OCI-LY1 (cell line): ENCODE data around the gene CASZ1.

Experiments used
- H2AFZ ChIP-seq: fragments of 200-600 bp; sonication (generic), shearing (Covaris generic); 2 replicates; pipeline ENCODE4 v1.6.0; 2014; ENCODE audit warnings: antibody characterized with exemption, mild to moderate bottlenecking, low read length
- H3F3A ChIP-seq: fragments of 200-600 bp; sonication (generic), shearing (Covaris generic); 2 replicates; pipeline ENCODE4 v1.6.0; 2014; ENCODE audit warnings: mild to moderate bottlenecking, antibody characterized with exemption, low read length, moderate library complexity; ENCODE audit not compliant: insufficient read depth
- H3K27ac ChIP-seq: fragments of 200-600 bp; sonication (generic); 2 replicates; pipeline ENCODE4 v1.5.1; 2014; ENCODE audit warnings: low read length, mixed run types, mild to moderate bottlenecking, low read depth; ENCODE audit not compliant: poor library complexity, severe bottlenecking
- H3K27me3 ChIP-seq: fragments of 200-600 bp; sonication (generic); 2 replicates; pipeline ENCODE4 v1.6.0; 2014; ENCODE audit warnings: antibody characterized with exemption, mild to moderate bottlenecking, low read length, moderate library complexity; ENCODE audit not compliant: insufficient read depth
- H3K36me3 ChIP-seq: fragments of 200-600 bp; sonication (generic); 2 replicates; pipeline ENCODE4 v1.6.1; 2014; ENCODE audit warnings: mild to moderate bottlenecking, antibody characterized with exemption, low read length, moderate library complexity, mixed read lengths; ENCODE audit not compliant: insufficient read depth
- H3K4me1 ChIP-seq: fragments of 200-600 bp; sonication (generic); 2 replicates; pipeline ENCODE4 v1.5.1; 2014; ENCODE audit warnings: mild to moderate bottlenecking, low read length, moderate library complexity; ENCODE audit not compliant: insufficient read depth, severe bottlenecking
- H3K4me2 ChIP-seq: fragments of 200-600 bp; sonication (generic), shearing (Covaris generic); 2 replicates; pipeline ENCODE4 v1.6.1; 2014; ENCODE audit warnings: low read length
- H3K4me3 ChIP-seq: fragments of 200-600 bp; sonication (generic); 2 replicates; pipeline ENCODE4 v1.5.1; 2014; ENCODE audit warnings: low read length, low read depth, mild to moderate bottlenecking, mixed read lengths; ENCODE audit not compliant: poor library complexity, severe bottlenecking
- H3K79me2 ChIP-seq: fragments of 200-600 bp; shearing (Covaris generic); 2 replicates; pipeline ENCODE4 v1.6.1; 2016; ENCODE audit warnings: mixed run types, low read length, mixed read lengths; ENCODE audit not compliant: insufficient read depth
- H3K9ac ChIP-seq: fragments of 200-600 bp; sonication (generic), shearing (Covaris generic); 2 replicates; pipeline ENCODE4 v1.6.1; 2014; ENCODE audit warnings: mild to moderate bottlenecking, low read length, mixed read lengths
- H3K9me2 ChIP-seq: fragments of 200-600 bp; sonication (generic), shearing (Covaris generic); 2 replicates; pipeline ENCODE4 v1.6.1; 2014; ENCODE audit warnings: low read depth, mild to moderate bottlenecking, low read length, mixed read lengths
- H3K9me3 ChIP-seq: fragments of 200-600 bp; shearing (Covaris generic); 2 replicates; pipeline ENCODE4 v1.6.1; 2014; ENCODE audit warnings: low read length, mixed read lengths
- H4K20me1 ChIP-seq: fragments of 200-600 bp; sonication (generic), shearing (Covaris generic); 2 replicates; pipeline ENCODE4 v1.6.0; 2016; ENCODE audit warnings: mild to moderate bottlenecking, low read length; ENCODE audit not compliant: insufficient read depth
- EZH2 ChIP-seq: fragments of 200-600 bp; sonication (generic), shearing (Covaris generic); IDR thresholded peaks from 2 replicates; pipeline ENCODE4 v1.8.0; 2017; ENCODE audit warnings: borderline replicate concordance, mixed run types, mild to moderate bottlenecking, antibody characterized with exemption, low read length, moderate library complexity, mixed read lengths
- TF ChIP-seq, protein P1 (sequence below): fragments of 200-600 bp; sonication (generic), shearing (Covaris generic); IDR thresholded peaks from 2 replicates; pipeline ENCODE4 v1.5.1; 2017; ENCODE audit warnings: mild to moderate bottlenecking, antibody characterized with exemption, low read length, moderate library complexity, mixed read lengths

Gene CASZ1

DNA sequence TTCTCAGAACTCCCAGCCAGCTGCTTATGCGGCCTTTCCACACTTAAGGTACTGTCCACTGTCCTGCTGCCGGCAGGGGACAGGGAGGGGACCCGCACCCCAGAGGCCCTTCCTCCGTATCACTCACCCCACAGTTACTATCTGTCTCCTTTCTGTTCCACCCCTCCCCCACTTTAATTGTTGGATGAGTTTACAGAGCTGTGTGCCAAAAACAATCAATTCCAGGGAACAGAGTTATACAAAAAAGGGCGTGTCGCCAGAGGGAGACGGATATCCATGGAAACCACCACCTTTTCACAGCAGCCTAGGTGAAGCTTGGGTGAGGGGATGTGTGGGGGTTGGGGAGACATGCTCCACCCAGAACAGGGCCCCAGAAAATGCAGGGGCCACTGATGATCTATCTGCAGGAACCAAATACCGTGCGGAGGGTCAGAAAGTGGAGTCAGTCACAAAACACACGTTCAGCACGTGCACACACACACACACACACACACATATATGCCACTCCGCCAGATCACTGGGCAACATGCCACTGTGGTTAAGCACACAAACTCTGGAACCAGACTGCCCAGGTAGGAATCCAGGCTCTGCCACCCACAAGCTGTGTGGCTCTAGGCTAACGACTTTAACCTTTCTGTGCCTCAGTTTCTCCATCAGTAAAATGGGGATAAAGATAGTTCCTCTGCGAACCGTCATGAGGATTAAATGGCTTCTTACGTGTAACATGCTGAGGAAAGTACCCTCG is 30.5 kb downstream of the CASZ1 start:
- no peak overlapping the region for H3K4me3 ChIP-seq
- H3F3A ChIP-seq, result no peaks in the 10 kb centered on the region
- H3K36me3 ChIP-seq, result no peaks in the 10 kb centered on the region
- no peak overlapping the region for H2AFZ ChIP-seq
- no peaks in the 10 kb centered on the region for H3K79me2 ChIP-seq
- H4K20me1 ChIP-seq, result no peaks in the 10 kb centered on the region
- H3K4me1 ChIP-seq, result no peaks in the 10 kb centered on the region
- H3K27ac ChIP-seq, result no peak overlapping the region
- H3K9me2 ChIP-seq, result no peaks in the 10 kb centered on the region
- H3K9ac ChIP-seq, result no peak overlapping the region
- H3K27me3 ChIP-seq, result no peaks in the 10 kb centered on the region; the same call in 1 of the 2 replicates
- no peak for TF ChIP-seq EZH2
- TF ChIP-seq, protein P1, sequence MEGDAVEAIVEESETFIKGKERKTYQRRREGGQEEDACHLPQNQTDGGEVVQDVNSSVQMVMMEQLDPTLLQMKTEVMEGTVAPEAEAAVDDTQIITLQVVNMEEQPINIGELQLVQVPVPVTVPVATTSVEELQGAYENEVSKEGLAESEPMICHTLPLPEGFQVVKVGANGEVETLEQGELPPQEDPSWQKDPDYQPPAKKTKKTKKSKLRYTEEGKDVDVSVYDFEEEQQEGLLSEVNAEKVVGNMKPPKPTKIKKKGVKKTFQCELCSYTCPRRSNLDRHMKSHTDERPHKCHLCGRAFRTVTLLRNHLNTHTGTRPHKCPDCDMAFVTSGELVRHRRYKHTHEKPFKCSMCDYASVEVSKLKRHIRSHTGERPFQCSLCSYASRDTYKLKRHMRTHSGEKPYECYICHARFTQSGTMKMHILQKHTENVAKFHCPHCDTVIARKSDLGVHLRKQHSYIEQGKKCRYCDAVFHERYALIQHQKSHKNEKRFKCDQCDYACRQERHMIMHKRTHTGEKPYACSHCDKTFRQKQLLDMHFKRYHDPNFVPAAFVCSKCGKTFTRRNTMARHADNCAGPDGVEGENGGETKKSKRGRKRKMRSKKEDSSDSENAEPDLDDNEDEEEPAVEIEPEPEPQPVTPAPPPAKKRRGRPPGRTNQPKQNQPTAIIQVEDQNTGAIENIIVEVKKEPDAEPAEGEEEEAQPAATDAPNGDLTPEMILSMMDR, result no peak
- no peaks in the 10 kb centered on the region for H3K9me3 ChIP-seq
- H3K4me2 ChIP-seq, result no peak overlapping the region

DNA sequence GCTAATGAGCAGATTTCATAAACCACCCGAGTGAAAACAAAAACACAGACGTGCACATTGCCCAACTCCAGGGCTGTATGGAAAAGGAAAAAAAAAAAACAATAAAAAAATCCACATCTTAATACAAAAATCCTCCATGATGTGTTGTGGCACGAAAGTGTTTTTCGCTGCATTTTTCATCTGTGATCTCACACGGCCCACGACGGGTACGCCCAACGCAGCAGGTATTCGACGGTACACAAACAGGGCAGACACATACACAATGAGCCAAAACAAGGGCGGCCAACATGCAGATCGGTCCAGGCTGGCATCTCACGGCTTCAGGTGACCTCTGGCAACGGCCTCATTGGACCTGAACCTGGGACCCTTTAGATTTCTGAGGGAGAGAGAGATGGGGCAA is 31.1 kb downstream of the CASZ1 start:
- Histone ChIP-seq H3K4me1 (no peaks in the 10 kb centered on the region), H3K9me3 (no peaks in the 10 kb centered on the region), H3K4me3 (no peak overlapping the region), H2AFZ (no peak overlapping the region), H3K9me2 (no peaks in the 10 kb centered on the region), H3F3A (no peaks in the 10 kb centered on the region), H4K20me1 (no peaks in the 10 kb centered on the region), H3K27me3 (no peaks in the 10 kb centered on the region), H3K9ac (no peak overlapping the region), H3K79me2 (no peaks in the 10 kb centered on the region), H3K36me3 (no peaks in the 10 kb centered on the region), H3K27ac (no peak overlapping the region), H3K4me2 (no peak overlapping the region)
- TF ChIP-seq EZH2, result no peak
- TF ChIP-seq, protein P1, result no peak

DNA sequence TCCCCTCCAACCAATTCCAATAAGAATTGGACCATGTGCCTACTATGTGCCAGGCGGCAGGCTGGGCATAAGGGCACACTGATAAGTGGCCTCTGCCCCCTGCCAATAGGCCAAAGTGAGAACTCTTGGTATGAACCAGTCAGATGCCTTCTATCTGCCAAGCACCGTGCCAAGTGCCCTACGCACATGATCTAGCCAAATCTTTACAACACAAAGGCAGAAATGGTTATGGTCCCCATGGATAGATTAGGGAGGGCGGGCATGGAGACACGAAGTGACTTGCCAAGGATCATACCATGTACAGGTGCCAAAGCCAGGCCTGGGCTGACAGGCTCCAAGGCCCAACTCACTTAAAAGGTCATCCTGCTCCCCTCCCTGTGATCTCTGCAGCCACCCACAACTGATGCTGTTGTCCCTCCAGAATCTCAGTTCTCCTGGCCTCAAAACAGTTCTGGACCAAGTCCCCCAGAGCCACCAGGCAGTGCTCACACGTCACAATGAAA is 32.1 kb downstream of the CASZ1 start:
- H3K4me1 ChIP-seq, result no peaks in the 10 kb centered on the region
- no peaks in the 10 kb centered on the region for H3F3A ChIP-seq
- no peaks in the 10 kb centered on the region for H3K27me3 ChIP-seq
- H3K79me2 ChIP-seq, result no peaks in the 10 kb centered on the region
- H3K9ac ChIP-seq, result no peak overlapping the region
- no peaks in the 10 kb centered on the region for H3K9me3 ChIP-seq
- no peak overlapping the region for H2AFZ ChIP-seq
- H3K9me2 ChIP-seq, result no peaks in the 10 kb centered on the region
- H3K36me3 ChIP-seq, result no peaks in the 10 kb centered on the region
- H3K4me3 ChIP-seq, result no peak overlapping the region
- no peak overlapping the region for H3K4me2 ChIP-seq
- H3K27ac ChIP-seq, result no peak overlapping the region
- TF ChIP-seq, protein P1, result no peak
- no peak for TF ChIP-seq EZH2
- H4K20me1 ChIP-seq, result no peaks in the 10 kb centered on the region
